SU-DHL-6 (cell line): ENCODE measurements around the gene UQCC2.

Source experiments
- EZH2phosphoT487 ChIP-seq: fragments of 200-600 bp; sonication (generic), shearing (Covaris generic); conservative IDR thresholded peaks from 2 replicates; pipeline ENCODE4 v1.6.1; 2018; ENCODE audit warnings: mild to moderate bottlenecking, antibody characterized with exemption, low read length, moderate library complexity, mixed read lengths
- TF ChIP-seq, protein P1 (sequence below): fragments of 200-600 bp; sonication (generic); IDR thresholded peaks from one replicate; pipeline ENCODE4 v1.5.1; 2017; ENCODE audit warnings: antibody characterized with exemption, mild to moderate bottlenecking, low read length, moderate library complexity; ENCODE audit not compliant: insufficient read depth, poor library complexity, severe bottlenecking

GRCh38 chr6:33668914-33669313 lies 42.6 kb downstream of the UQCC2 start:
- TF ChIP-seq, protein P1, sequence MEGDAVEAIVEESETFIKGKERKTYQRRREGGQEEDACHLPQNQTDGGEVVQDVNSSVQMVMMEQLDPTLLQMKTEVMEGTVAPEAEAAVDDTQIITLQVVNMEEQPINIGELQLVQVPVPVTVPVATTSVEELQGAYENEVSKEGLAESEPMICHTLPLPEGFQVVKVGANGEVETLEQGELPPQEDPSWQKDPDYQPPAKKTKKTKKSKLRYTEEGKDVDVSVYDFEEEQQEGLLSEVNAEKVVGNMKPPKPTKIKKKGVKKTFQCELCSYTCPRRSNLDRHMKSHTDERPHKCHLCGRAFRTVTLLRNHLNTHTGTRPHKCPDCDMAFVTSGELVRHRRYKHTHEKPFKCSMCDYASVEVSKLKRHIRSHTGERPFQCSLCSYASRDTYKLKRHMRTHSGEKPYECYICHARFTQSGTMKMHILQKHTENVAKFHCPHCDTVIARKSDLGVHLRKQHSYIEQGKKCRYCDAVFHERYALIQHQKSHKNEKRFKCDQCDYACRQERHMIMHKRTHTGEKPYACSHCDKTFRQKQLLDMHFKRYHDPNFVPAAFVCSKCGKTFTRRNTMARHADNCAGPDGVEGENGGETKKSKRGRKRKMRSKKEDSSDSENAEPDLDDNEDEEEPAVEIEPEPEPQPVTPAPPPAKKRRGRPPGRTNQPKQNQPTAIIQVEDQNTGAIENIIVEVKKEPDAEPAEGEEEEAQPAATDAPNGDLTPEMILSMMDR: no peak
- no peak for TF ChIP-seq EZH2phosphoT487
